NCI-H526 treated with DMSO at 0.1 percent for 48 hours (cell line): ENCODE measurements around the gene HARBI1.
"Not testable (repeated sequence)": the region's sequence is repeated elsewhere in the genome, so short reads cannot be mapped to it uniquely, and the experiment has no call there.

Source experiments
- DNase-seq: peaks from one replicate; lab custom pipeline; 2025; lab: John Stamatoyannopoulos, UW

Gene HARBI1

GRCh38 chr11:46594785-46595184, 22.2 kb downstream of the HARBI1 start:
- DNase-seq: no peak

GRCh38 chr11:46594374-46594700, 22.7 kb downstream of the HARBI1 start:
- DNase-seq: no peak

- peak; percentile 93 for DNase-seq
These were observed 23.3 kb downstream of the HARBI1 start, which contains the start of gene AMBRA1 for GRCh38 chr11:46593550-46594373. Gene AMBRA1 (minus strand): TSS chr11:46594023. CDS start chr11:46548380, 45,643 bp downstream.

- no peak for DNase-seq
These were observed 26.1 kb downstream of the HARBI1 start for GRCh38 chr11:46590740-46591605.

- no peak for DNase-seq
These were observed 28.1 kb downstream of the HARBI1 start for GRCh38 chr11:46588915-46589314.

- DNase-seq: no peak
These were observed 28.9 kb downstream of the HARBI1 start for GRCh38 chr11:46588131-46588530.

- DNase-seq: not testable (repeated sequence)
These were observed 33.5 kb downstream of the HARBI1 start for GRCh38 chr11:46583513-46583912.

GRCh38 chr11:46582588-46582987, 34.4 kb downstream of the HARBI1 start:
- no peak for DNase-seq

- no peak for DNase-seq
These were observed 40.0 kb downstream of the HARBI1 start for GRCh38 chr11:46577058-46577457.

- no peak for DNase-seq
These were observed 42.4 kb downstream of the HARBI1 start for GRCh38 chr11:46574656-46575055.

- DNase-seq: no peak
These were observed 46.1 kb downstream of the HARBI1 start for GRCh38 chr11:46570790-46571398.

- no peak for DNase-seq
These were observed 51.7 kb downstream of the HARBI1 start for GRCh38 chr11:46565232-46565840.

GRCh38 chr11:46564459-46564858, 52.6 kb downstream of the HARBI1 start:
- no peak for DNase-seq

GRCh38 chr11:46562527-46562926, 54.5 kb downstream of the HARBI1 start:
- no peak for DNase-seq

- no peak for DNase-seq
These were observed 56.6 kb downstream of the HARBI1 start for GRCh38 chr11:46560300-46560991.

- DNase-seq: no peak
These were observed 57.2 kb downstream of the HARBI1 start for GRCh38 chr11:46559815-46560214.

- no peak for DNase-seq
These were observed 59.3 kb downstream of the HARBI1 start for GRCh38 chr11:46557684-46558151.

- DNase-seq: no peak
These were observed 61.6 kb downstream of the HARBI1 start for GRCh38 chr11:46555267-46556054.

GRCh38 chr11:46554213-46555147, 62.5 kb downstream of the HARBI1 start:
- DNase-seq: no peak
